Stomach (tissue), 9 donors: ENCODE results near the gene TBC1D14. TPM values are rescaled to one million over a fixed set of nuclear protein-coding genes. Genes with fewer than 3 reads are reported as not detected.
"Not testable (repeated sequence)": the region's sequence is repeated elsewhere in the genome, so short reads cannot be mapped to it uniquely, and the experiment has no call there.

Experiments
- DNase-seq, 2 donors: peaks; one replicate each; pipeline versions ENCODE4 v3.0.0 to v3.0.0-alpha.2; 2013 to 2019
- H3K27ac ChIP-seq, 5 donors: fragments of 200-600 bp in 4 of 5; sonication (generic) in 4 of 5; one replicate each; pipeline ENCODE4 v1.5.1; 2013 to 2019; ENCODE audit warnings: mild to moderate bottlenecking in 1 of 5, moderate library complexity in 1 of 5
- H3K27me3 ChIP-seq, 3 donors: fragments of 200-600 bp; sonication (generic); one replicate each; pipeline ENCODE4 v1.5.1; 2017 to 2019; ENCODE audit warnings: mixed run types in 1 of 3
- H3K36me3 ChIP-seq, 4 donors: fragments of 200-600 bp; sonication (generic); 1 replicate in 3 of 4; 2 replicates in 1 of 4; pipeline ENCODE4 v1.5.1; 2016 to 2019
- H3K4me1 ChIP-seq, 4 donors: fragments of 200-600 bp; sonication (generic); one replicate each; pipeline ENCODE4 v1.5.1; 2016 to 2019
- H3K4me3 ChIP-seq, 4 donors: fragments of 200-600 bp; sonication (generic) in 3 of 4; one replicate each; pipeline ENCODE4 v1.5.1; 2016 to 2019; ENCODE audit warnings: mild to moderate bottlenecking in 1 of 4
- H3K9me3 ChIP-seq, 4 donors: fragments of 200-600 bp; sonication (generic); one replicate each; pipeline ENCODE4 v1.5.1; 2016 to 2019
- EP300 ChIP-seq: sonication (generic); formaldehyde crosslinking; IDR thresholded peaks from one replicate; pipeline ENCODE4 v1.6.1; 2017; ENCODE audit warnings: antibody characterized with exemption
- POLR2A ChIP-seq, 4 donors: fragments of 450-650 bp; IDR thresholded peaks; one replicate each; pipeline ENCODE4 v1.6.1; 2016; ENCODE audit warnings: antibody characterized with exemption in 4 of 4, control low read depth in 2 of 4, mild to moderate bottlenecking in 1 of 4, moderate library complexity in 1 of 4
- POLR2AphosphoS5 ChIP-seq, 3 donors: sonication (generic); formaldehyde crosslinking; IDR thresholded peaks; one replicate each; pipeline ENCODE4 v1.6.1; 2016; ENCODE audit warnings: antibody characterized with exemption in 3 of 3
- WGBS, 5 donors: extraction: QIAGEN DNeasy Blood & Tissue Kit in 3 of 5; methylation state at CpG; one replicate each; pipeline versions ENCODE4 v1.1.5 to v1.1.7; 2013 to 2018; 5-methylcytosine and 5-hydroxymethylcytosine counted together
- intact Hi-C: fragments of 100-400 bp; cut with DNase I; formaldehyde crosslinking; loops from one replicate; pipeline ENCODE4 v1.15.1; 2023; ENCODE audit warnings: low total_unique reads
- polyA plus RNA-seq, 3 donors: library from polyadenylated mRNA; stranded (reverse); fragments of 200-250 nt; gene quantifications; one replicate each; pipeline ENCODE4 v1.2.3, GENCODE V29; 2013
- total RNA-seq, 5 donors: library from RNA; depleted of rRNA; stranded (reverse); fragments of >200 nt; gene quantifications; one replicate each; pipeline versions ENCODE4 v1.1.0 to v1.2.3, GENCODE V29; 2014 to 2016
- TF ChIP-seq, protein P1 (sequence below), 7 experiments: fragments of 450-650 bp in 4 of 7; fragments of 200-600 bp in 3 of 7; sonication (generic) in 3 of 7; IDR thresholded peaks; one replicate each; pipeline ENCODE4 v1.5.1; 2016 to 2019; ENCODE audit warnings: antibody characterized with exemption in 7 of 7, control low read depth in 2 of 7, mild to moderate bottlenecking in 1 of 7
- donor health status: healthy with polysubstance abuse.
- donor health status: Bipolar disorder and iron deficiency.
- donor health status: healthy.

Gene TBC1D14
- total and polyA plus RNA-seq, 8 donors, result 19.5 to 72.4 (median 40.4) TPM

DNA sequence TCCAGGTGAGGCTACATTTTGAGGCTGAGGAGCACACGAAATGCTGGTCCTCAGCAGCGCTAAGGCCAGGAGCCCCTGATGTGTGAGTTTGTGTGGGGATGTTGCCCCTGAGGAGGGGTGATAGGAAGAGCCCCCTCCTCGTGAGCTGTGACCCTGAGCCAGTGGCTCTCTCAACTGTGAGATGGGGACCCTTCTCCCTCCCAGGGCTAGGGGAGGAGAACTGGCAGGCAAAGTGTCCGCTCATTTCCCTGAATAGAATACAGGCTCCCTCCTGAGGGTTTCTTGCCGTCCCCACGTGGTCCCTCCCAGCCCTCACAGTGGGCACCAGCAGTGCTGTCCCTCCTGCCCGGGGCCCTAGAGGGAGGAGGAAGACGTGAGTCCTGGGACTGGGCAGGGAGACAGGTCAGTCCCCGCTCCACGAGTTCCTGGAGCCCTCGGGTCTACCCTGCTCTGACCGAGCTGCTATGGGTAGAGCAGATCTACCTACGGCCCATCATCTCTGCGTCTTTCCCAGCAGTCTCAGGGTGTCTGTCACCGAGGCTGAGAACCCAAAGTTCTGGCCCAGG lies 21.0 kb upstream of the TBC1D14 start:
- intact Hi-C loops, result no loop called here
- Histone ChIP-seq H3K36me3 (peaks cover 0 to 9% (median 5%) of the 10 kb centered on the region in 4 donors), H3K4me1 (peaks cover 14 to 54% (median 35%) of the 10 kb centered on the region in 4 donors), H3K9me3 (peaks cover 0 to 12% (median 0%) of the 10 kb centered on the region in 4 donors), H3K4me3 (no peak overlapping the region), H3K27me3 (no peaks in the 10 kb centered on the region), H3K27ac (peak overlapping the region in 3 of 5 donors; percentile 10 to 49 (median 41))
- DNase-seq, result peak in 1 of 2 donors; percentile 2
- TF ChIP-seq POLR2AphosphoS5 (IDR thresholded peaks at IDR 0.05) (no peak), POLR2A (IDR thresholded peaks at IDR 0.05) (no peak), EP300 (no peak)
- TF ChIP-seq, protein P1, sequence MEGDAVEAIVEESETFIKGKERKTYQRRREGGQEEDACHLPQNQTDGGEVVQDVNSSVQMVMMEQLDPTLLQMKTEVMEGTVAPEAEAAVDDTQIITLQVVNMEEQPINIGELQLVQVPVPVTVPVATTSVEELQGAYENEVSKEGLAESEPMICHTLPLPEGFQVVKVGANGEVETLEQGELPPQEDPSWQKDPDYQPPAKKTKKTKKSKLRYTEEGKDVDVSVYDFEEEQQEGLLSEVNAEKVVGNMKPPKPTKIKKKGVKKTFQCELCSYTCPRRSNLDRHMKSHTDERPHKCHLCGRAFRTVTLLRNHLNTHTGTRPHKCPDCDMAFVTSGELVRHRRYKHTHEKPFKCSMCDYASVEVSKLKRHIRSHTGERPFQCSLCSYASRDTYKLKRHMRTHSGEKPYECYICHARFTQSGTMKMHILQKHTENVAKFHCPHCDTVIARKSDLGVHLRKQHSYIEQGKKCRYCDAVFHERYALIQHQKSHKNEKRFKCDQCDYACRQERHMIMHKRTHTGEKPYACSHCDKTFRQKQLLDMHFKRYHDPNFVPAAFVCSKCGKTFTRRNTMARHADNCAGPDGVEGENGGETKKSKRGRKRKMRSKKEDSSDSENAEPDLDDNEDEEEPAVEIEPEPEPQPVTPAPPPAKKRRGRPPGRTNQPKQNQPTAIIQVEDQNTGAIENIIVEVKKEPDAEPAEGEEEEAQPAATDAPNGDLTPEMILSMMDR (IDR thresholded peaks at IDR 0.05), result no peak
- 67 to 84% (median 79%) methylated on average over 6 to 15 of the region's 15 CpGs for WGBS, 5 donors

DNA sequence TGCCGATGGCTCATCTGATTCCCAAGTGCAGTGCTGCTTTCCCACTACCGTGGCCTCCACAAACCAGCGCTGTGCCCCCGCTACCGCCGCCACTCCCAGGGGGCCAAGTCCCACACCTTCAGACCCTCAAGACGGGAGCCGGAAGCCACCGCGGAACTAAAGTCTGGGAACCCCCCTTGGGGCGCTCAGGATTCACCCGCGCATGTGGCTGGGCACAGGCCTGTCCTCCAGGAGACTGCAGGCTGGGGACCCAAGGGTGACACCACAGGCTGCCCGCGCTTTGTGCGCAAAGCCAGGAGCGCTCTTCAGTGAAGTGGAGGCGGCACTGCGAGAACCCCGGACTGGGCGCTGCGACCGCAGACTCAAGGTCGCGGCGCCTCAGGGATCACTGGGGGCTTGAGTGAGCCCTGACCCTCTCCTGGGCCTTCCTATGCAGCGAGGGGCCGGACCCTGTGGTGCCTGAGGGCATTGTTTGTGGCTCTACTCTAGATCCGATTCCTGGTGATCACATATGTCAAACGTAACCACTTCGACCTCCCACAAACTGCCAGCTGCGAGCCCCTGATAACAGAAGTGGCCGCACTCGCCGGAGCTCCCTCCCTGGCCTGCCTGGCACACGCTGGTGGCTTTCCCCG lies 20.4 kb upstream of the TBC1D14 start:
- no peak for TF ChIP-seq POLR2A (IDR thresholded peaks at IDR 0.05)
- no peak for TF ChIP-seq POLR2AphosphoS5 (IDR thresholded peaks at IDR 0.05)
- TF ChIP-seq, protein P1 (IDR thresholded peaks at IDR 0.05), result no peak
- no peak for TF ChIP-seq EP300
- H3K36me3 ChIP-seq, result peaks cover 0 to 4% (median 2%) of the 10 kb centered on the region in 4 donors
- peaks cover 14 to 61% (median 37%) of the 10 kb centered on the region in 4 donors for H3K4me1 ChIP-seq
- 89 to 94% (median 93%) methylated on average over 31 to 37 of the region's 37 CpGs for WGBS, 5 donors
- H3K27me3 ChIP-seq, result no peaks in the 10 kb centered on the region
- H3K27ac ChIP-seq, result no peak overlapping the region
- intact Hi-C loops, result no loop called here
- no peak overlapping the region for H3K4me3 ChIP-seq
- DNase-seq, result peak in 1 of 2 donors; percentile 23
- H3K9me3 ChIP-seq, result peaks cover 0 to 12% (median 0%) of the 10 kb centered on the region in 4 donors

DNA sequence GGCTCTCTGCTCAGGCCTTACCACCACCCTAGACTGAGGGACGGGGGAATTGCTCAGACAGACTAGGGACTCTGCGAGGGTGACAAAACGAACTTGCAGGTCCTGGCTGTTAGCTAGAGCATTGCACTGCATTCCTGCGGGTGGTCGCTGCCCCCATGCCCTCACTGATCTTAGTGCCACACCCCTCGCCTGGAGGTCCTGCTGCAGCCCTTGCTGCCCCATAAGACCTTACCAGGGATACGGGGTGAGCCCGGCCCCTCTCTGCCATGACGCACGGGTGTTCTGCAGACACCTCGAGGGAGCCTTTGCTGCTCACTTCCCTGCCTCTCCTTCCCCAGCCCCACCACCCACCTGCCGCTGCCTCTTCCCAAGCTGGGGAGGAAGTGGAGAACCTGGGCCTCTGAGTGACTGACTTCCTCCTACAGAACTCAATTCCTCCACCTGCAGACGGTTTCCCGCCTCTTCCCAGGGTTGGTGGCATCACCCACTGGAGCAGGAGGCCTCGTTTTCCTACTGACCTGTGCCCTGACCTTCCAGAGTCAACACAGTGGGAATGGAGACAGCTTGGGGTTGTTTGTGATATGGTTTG lies 19.8 kb upstream of the TBC1D14 start:
- Histone ChIP-seq H3K4me3 (no peak overlapping the region), H3K27me3 (no peaks in the 10 kb centered on the region), H3K36me3 (no peaks in the 10 kb centered on the region), H3K27ac (no peak overlapping the region), H3K4me1 (peaks cover 14 to 62% (median 37%) of the 10 kb centered on the region in 4 donors), H3K9me3 (peaks cover 0 to 12% (median 0%) of the 10 kb centered on the region in 4 donors)
- WGBS, 5 donors, result 88 to 94% (median 93%) methylated on average over 8 to 15 of the region's 15 CpGs
- TF ChIP-seq POLR2A (IDR thresholded peaks at IDR 0.05) (no peak), EP300 (no peak)
- TF ChIP-seq, protein P1 (IDR thresholded peaks at IDR 0.05), result no peak
- DNase-seq, result peak in 1 of 2 donors; percentile 21
- intact Hi-C loops, result no loop called here

DNA sequence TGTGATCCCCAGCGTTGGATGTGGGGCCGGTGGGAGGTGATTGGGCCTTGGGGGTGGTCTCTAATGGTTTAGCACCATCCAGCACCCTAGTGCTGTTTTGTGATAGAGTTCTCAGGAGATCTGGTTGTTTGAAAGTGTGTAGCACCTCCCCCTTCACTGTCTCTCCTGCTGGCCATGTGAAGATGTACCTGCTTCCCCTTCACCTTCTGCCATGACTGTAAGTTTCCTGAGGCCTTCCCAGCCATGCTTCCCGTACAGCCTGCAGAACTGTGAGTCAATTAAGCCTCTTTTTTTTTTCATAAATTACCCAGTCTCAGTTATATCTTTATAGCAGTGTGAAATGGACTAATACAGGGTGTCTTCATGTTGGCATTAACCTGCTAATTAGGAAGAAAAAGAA lies 19.3 kb upstream of the TBC1D14 start:
- Histone ChIP-seq H3K4me3 (no peak overlapping the region), H3K27me3 (no peaks in the 10 kb centered on the region), H3K27ac (peak overlapping the region in 1 of 5 donors; percentile 10), H3K9me3 (peaks cover 0 to 12% (median 0%) of the 10 kb centered on the region in 4 donors), H3K4me1 (peaks cover 14 to 62% (median 37%) of the 10 kb centered on the region in 4 donors), H3K36me3 (no peaks in the 10 kb centered on the region)
- 95 to 98% (median 96%) methylated on average over 3 of the region's 3 CpGs for WGBS, 5 donors
- intact Hi-C loops, result no loop called here
- TF ChIP-seq POLR2A (IDR thresholded peaks at IDR 0.05), result no peak
- no peak for TF ChIP-seq EP300
- TF ChIP-seq, protein P1 (IDR thresholded peaks at IDR 0.05), result no peak
- no peak for TF ChIP-seq POLR2AphosphoS5 (IDR thresholded peaks at IDR 0.05)
- DNase-seq, result no peak

DNA sequence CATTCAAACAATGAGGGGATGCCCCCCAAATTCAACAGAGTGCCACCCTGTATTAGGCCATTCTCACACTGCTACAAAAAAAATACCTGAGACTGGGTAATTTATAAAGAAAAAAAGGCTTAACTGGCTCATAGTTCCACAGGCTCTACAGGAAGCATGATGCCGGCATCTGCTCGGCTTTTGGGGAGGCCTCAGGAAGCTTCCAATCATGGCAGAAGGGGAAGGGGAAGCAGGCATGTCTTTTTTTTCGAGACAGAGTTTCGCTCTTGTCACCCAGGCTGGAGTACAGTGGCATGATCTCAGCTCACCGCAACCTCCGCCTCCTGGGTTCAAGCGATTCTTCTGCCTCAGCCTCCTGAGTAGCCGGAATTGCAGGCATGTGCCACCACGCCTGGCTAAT lies 18.7 kb upstream of the TBC1D14 start:
- WGBS, 5 donors, result 91 to 96% (median 93%) methylated on average over 9 of the region's 9 CpGs

More for the DNA sequence above, 18.7 kb upstream of the TBC1D14 start:
- Histone ChIP-seq H3K27ac (peak overlapping the region in 4 of 5 donors; percentile 10 to 76 (median 65)), H3K4me1 (peaks cover 14 to 56% (median 35%) of the 10 kb centered on the region in 4 donors), H3K9me3 (peaks cover 0 to 12% (median 0%) of the 10 kb centered on the region in 4 donors)
- DNase-seq, H3K4me3 ChIP-seq, H3K36me3 ChIP-seq, intact Hi-C loops, H3K27me3 ChIP-seq: not testable (repeated sequence)
